ENCODE data around the gene CFH. TPM values are rescaled to one million over a fixed set of nuclear protein-coding genes. Genes with fewer than 3 reads are reported as not detected.

Gene CFH
- total and polyA plus RNA-seq, 10 of the 15 experiments (the other 5 are each of a cell fraction or from before 2014, with no cell fraction given) = 0.46 TPM; not detected in 9

DNA sequence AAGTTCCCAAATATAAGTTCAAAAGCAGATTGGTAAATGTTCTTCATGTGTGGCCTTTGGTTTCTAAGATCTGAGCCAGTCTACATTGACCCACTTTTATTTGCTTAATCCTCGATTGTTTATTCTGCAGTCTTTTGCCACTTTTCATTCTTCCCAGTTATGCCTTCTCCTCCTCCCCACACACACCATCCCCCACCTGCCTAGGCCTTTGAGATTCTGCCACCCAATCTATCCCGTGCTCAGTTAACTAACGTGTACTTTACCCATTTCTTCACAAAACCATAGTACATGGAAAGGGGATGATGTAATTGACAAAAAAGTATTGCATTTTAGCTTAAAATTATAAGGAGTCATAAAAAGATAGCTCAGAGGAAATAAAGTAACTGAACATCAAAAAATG is 3.7 kb downstream of the CFH start (continued):
- TF ChIP-seq, protein P1, sequence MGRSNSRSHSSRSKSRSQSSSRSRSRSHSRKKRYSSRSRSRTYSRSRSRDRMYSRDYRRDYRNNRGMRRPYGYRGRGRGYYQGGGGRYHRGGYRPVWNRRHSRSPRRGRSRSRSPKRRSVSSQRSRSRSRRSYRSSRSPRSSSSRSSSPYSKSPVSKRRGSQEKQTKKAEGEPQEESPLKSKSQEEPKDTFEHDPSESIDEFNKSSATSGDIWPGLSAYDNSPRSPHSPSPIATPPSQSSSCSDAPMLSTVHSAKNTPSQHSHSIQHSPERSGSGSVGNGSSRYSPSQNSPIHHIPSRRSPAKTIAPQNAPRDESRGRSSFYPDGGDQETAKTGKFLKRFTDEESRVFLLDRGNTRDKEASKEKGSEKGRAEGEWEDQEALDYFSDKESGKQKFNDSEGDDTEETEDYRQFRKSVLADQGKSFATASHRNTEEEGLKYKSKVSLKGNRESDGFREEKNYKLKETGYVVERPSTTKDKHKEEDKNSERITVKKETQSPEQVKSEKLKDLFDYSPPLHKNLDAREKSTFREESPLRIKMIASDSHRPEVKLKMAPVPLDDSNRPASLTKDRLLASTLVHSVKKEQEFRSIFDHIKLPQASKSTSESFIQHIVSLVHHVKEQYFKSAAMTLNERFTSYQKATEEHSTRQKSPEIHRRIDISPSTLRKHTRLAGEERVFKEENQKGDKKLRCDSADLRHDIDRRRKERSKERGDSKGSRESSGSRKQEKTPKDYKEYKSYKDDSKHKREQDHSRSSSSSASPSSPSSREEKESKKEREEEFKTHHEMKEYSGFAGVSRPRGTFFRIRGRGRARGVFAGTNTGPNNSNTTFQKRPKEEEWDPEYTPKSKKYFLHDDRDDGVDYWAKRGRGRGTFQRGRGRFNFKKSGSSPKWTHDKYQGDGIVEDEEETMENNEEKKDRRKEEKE (IDR thresholded peaks at IDR 0.05) = no peak
- TF ChIP-seq TAF1 (IDR thresholded peaks at IDR 0.05; ENCODE audit: borderline replicate concordance, low read depth, low read length) (no peak), MAX (IDR thresholded peaks at IDR 0.05; ENCODE audit: low read depth, low read length) (no peak), RB1 (IDR thresholded peaks at IDR 0.05; ENCODE audit: borderline replicate concordance) (no peak), SP1 (IDR thresholded peaks at IDR 0.05; ENCODE audit: low read depth, low read length) (no peak), ZNF622 (IDR thresholded peaks at IDR 0.05) (no peak), BHLHE40 (IDR thresholded peaks at IDR 0.05; ENCODE audit: borderline replicate concordance in 1 of 2, low read depth in 2 of 2, low read length in 1 of 2) (no peak)

DNA sequence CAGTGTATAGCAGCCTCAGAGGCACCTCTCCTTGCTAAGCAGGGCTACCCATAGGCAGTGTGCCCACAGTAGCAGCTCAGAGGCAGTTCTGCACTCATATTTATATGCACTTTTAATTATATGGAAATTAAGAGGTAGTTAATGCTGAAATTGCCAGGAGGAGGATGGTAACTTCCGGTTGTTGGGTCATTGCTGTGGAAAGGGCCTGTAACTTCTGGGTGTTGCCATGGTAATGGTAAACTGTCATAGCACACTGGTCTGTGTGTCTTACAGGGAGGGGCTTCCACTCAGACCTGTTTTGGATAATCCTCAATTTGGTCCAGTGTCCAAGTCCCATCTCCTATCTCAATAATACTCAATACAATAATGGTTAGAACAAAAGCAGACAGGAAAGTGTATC is 7.6 kb downstream of the CFH start:
- no peak overlapping the region for H3K9ac ChIP-seq (ENCODE audit: control insufficient read depth, insufficient read depth, low read length)
- DNase-seq (ENCODE audit: low read depth, low spot score) (no peak), ATAC-seq (no peak), FAIRE-seq (no peak)
- BruUV-seq (replicated peaks) = no TSS peak
- no peak overlapping the region for H3K27ac ChIP-seq (ENCODE audit: control insufficient read depth, insufficient read depth)
- ChIA-PET SMC1A (ENCODE audit: uncharacterized antibody, unreplicated experiment) (interaction anchor here (0.6 kb wide), 1 partner anchor 1319 kb away, joined by 3 read pairs; no protein-coding TSS in a partner anchor), POLR2A (no interaction called here), CTCF (interaction anchor here (2.9 kb wide), 1 partner anchor 511 kb away, joined by 20 read pairs; no protein-coding TSS in a partner anchor), RAD21 (ENCODE audit: unreplicated experiment) (interaction anchor here (1.0 kb wide), 1 partner anchor 511 kb away, joined by 6 read pairs; no protein-coding TSS in a partner anchor)
- H2AFZ ChIP-seq (ENCODE audit: control insufficient read depth, low read depth, low read length) = no peak overlapping the region
- no peaks in the 10 kb centered on the region for H3K79me2 ChIP-seq (ENCODE audit: control insufficient read depth, insufficient read depth, low read length)
- H3K4me1 ChIP-seq (ENCODE audit: control insufficient read depth, insufficient read depth, low read length) = no peaks in the 10 kb centered on the region
- no peak overlapping the region for H3K4me2 ChIP-seq (ENCODE audit: control insufficient read depth, insufficient read depth)
- H3K4me3 ChIP-seq = no peak overlapping the region
- WGBS (ENCODE audit: insufficient coverage, insufficient replicate concordance, low lambda C conversion rate, missing lambda C conversion rate) = 91% methylated on average over 1 of the region's 1 CpG
- in situ Hi-C loops (cut with MboI) = loop anchor here (5.0 to 25.0 kb wide), 2 partner anchors 347 to 512 kb away; no protein-coding TSS in a partner anchor
- no peaks in the 10 kb centered on the region; a peak in 1 of 4 replicates for H3K27me3 ChIP-seq (replicated peaks in 1 of 2; ENCODE audit: control insufficient read depth in 2 of 2, insufficient read depth in 2 of 2, low read length in 1 of 2)
- H3K9me3 ChIP-seq (replicated peaks; ENCODE audit: control insufficient read depth, insufficient read depth, low read length) = no peaks in the 10 kb centered on the region
- no peaks in the 10 kb centered on the region for H4K20me1 ChIP-seq (ENCODE audit: control insufficient read depth, insufficient read depth)
- intact Hi-C loops (cut with micrococcal nuclease; ENCODE audit: unreplicated experiment) = loop anchor here (5.0 kb wide), 1 partner anchor 282 kb away; no protein-coding TSS in a partner anchor
- no peaks in the 10 kb centered on the region for H3K36me3 ChIP-seq (ENCODE audit: control insufficient read depth in 2 of 2, insufficient read depth in 2 of 2, low read length in 1 of 2)
- no peak for TF ChIP-seq CUX1 (IDR thresholded peaks at IDR 0.05; ENCODE audit: insufficient replicate concordance, low read depth, low read length)
- no peak for TF ChIP-seq ZNF24 (IDR thresholded peaks at IDR 0.05)
- TF ChIP-seq MLLT1 (IDR thresholded peaks at IDR 0.05) = no peak

Data from GM12878 (cell line).